Neuronal stem cell (in vitro differentiated cells): ENCODE measurements around the gene PERCC1.

Experiments used
- DNase-seq: peaks from one replicate; pipeline ENCODE4 v3.0.0-alpha.2; 2013; ENCODE audit warnings: low spot score
- H2AFZ ChIP-seq: one replicate; pipeline ENCODE4 v1.6.1; 2013; ENCODE audit warnings: mild to moderate bottlenecking, low read length, inconsistent platforms
- H2AK5ac ChIP-seq: 2 replicates; pipeline ENCODE4 v1.6.1; 2013; ENCODE audit warnings: low read depth, mild to moderate bottlenecking, inconsistent platforms, low read length, moderate library complexity, mixed read lengths
- H2BK120ac ChIP-seq: 2 replicates; pipeline ENCODE4 v1.6.1; 2013; ENCODE audit warnings: low read depth, mild to moderate bottlenecking, inconsistent platforms, low read length, moderate library complexity, mixed read lengths
- H2BK12ac ChIP-seq: one replicate; pipeline ENCODE4 v1.6.1; 2013; ENCODE audit warnings: low read length, inconsistent platforms
- H2BK15ac ChIP-seq: 2 replicates; pipeline ENCODE4 v1.6.1; 2013; ENCODE audit warnings: mild to moderate bottlenecking, low read length, inconsistent platforms, mixed read lengths
- H2BK5ac ChIP-seq: one replicate; pipeline ENCODE4 v1.6.1; 2013; ENCODE audit warnings: inconsistent platforms, mild to moderate bottlenecking, low read length, moderate library complexity
- H3K14ac ChIP-seq: one replicate; pipeline ENCODE4 v1.6.1; 2013; ENCODE audit warnings: low read length, inconsistent platforms
- H3K18ac ChIP-seq: 2 replicates; pipeline ENCODE4 v1.6.1; 2013; ENCODE audit warnings: low read length, inconsistent platforms
- H3K23ac ChIP-seq: 2 replicates; pipeline ENCODE4 v1.6.1; 2013; ENCODE audit warnings: low read depth, mild to moderate bottlenecking, mixed read lengths, low read length, inconsistent platforms; ENCODE audit not compliant: poor library complexity
- H3K27ac ChIP-seq: replicated peaks from 3 replicates; pipeline ENCODE4 v1.5.1; 2013; ENCODE audit warnings: low read length, inconsistent platforms
- H3K27me3 ChIP-seq, 3 experiments: 2 replicates each; pipeline ENCODE4 v1.6.1; 2013; ENCODE audit warnings: low read length in 3 of 3, mild to moderate bottlenecking in 2 of 3, inconsistent platforms in 1 of 3, low read depth in 1 of 3, mixed read lengths in 1 of 3, moderate library complexity in 1 of 3; ENCODE audit not compliant: control insufficient read depth in 3 of 3, insufficient read depth in 3 of 3
- H3K36me3 ChIP-seq, 2 donors: replicated peaks in 1 of 2; 2 replicates each; pipeline ENCODE4 v1.6.1; 2013; ENCODE audit warnings: low read length in 2 of 2; ENCODE audit not compliant: control insufficient read depth in 2 of 2, insufficient read depth in 2 of 2
- H3K4ac ChIP-seq: 2 replicates; pipeline ENCODE4 v1.6.1; 2013; ENCODE audit warnings: inconsistent platforms, mild to moderate bottlenecking, low read length, moderate library complexity
- H3K4me1 ChIP-seq, 2 donors: 1 replicate in 1 of 2; 2 replicates in 1 of 2; pipeline ENCODE4 v1.6.1; 2013; ENCODE audit warnings: low read length in 2 of 2, low read depth in 1 of 2; ENCODE audit not compliant: control insufficient read depth in 2 of 2, insufficient read depth in 1 of 2
- H3K4me2 ChIP-seq: one replicate; pipeline ENCODE4 v1.6.1; 2013; ENCODE audit warnings: mild to moderate bottlenecking, low read length, inconsistent platforms; ENCODE audit not compliant: insufficient read depth, poor library complexity, severe bottlenecking
- H3K4me3 ChIP-seq, 2 donors: 2 replicates each; pipeline ENCODE4 v1.5.1; 2013; ENCODE audit warnings: low read length in 2 of 2, mild to moderate bottlenecking in 2 of 2, inconsistent platforms in 1 of 2, moderate library complexity in 1 of 2
- H3K79me1 ChIP-seq: one replicate; pipeline ENCODE4 v1.6.1; 2013; ENCODE audit warnings: low read depth, mild to moderate bottlenecking, inconsistent platforms, low read length, moderate library complexity
- H3K9ac ChIP-seq: one replicate; pipeline ENCODE4 v1.6.1; 2013; ENCODE audit warnings: mild to moderate bottlenecking, low read depth, low read length, inconsistent platforms; ENCODE audit not compliant: poor library complexity
- H3K9me3 ChIP-seq, 2 donors: replicated peaks in 1 of 2; 2 replicates each; pipeline versions ENCODE3 to v1.6.1; 2013; ENCODE audit warnings: low read length in 2 of 2, mild to moderate bottlenecking in 2 of 2, inconsistent platforms in 1 of 2, low read depth in 1 of 2, mixed read lengths in 1 of 2, moderate library complexity in 1 of 2; ENCODE audit not compliant: control insufficient read depth in 2 of 2, insufficient read depth in 1 of 2
- H4K8ac ChIP-seq: one replicate; pipeline ENCODE4 v1.6.1; 2013; ENCODE audit warnings: low read depth, mild to moderate bottlenecking, inconsistent platforms, low read length, moderate library complexity
- H4K91ac ChIP-seq: one replicate; pipeline ENCODE4 v1.6.1; 2013; ENCODE audit warnings: low read length, low read depth, mild to moderate bottlenecking, inconsistent platforms; ENCODE audit not compliant: poor library complexity
- WGBS, 2 donors: extraction: QIAGEN DNeasy Blood & Tissue Kit; methylation state at CpG; one replicate each; pipeline ENCODE4 v1.1.7; 2013; ENCODE audit warnings: missing lambda C conversion rate in 2 of 2, mixed read lengths in 1 of 2; ENCODE audit not compliant: insufficient read length in 2 of 2, insufficient replicate concordance in 1 of 2; ENCODE audit errors: extremely low coverage in 2 of 2; 5-methylcytosine and 5-hydroxymethylcytosine counted together

PERCC1 gene

DNA sequence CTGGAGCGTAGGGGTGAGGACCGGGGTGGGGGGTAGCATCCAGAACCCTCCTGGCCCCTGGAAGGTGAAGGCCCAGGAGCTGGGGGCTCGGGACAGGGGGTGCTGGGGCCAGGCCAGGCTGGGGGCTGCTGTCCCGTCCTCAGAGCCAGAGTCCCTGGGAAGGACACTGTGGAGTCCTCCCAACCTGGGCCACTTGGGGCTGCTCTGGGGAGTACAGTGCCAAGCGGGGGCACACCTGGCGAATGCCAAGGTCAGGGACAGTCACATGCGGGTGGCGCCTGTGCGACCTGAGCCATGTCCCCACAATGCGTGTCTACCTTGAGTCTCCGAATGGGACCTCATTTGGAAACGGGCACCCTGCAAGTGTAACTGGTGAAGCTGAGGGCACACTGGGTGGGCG lies 1.2 kb upstream of the PERCC1 start:
- H3K4me2 ChIP-seq: no peak overlapping the region
- H3K23ac ChIP-seq: no peak overlapping the region
- no peak overlapping the region for H3K4ac ChIP-seq
- peak overlapping the region; percentile 90 for H2AFZ ChIP-seq
- peaks cover 3% of the 10 kb centered on the region for H3K79me1 ChIP-seq
- no peak overlapping the region for H2BK120ac ChIP-seq
- H3K9me3 ChIP-seq: no peaks in the 10 kb centered on the region
- H4K8ac ChIP-seq: no peak overlapping the region
- peak overlapping the region; percentile 58 for H2BK12ac ChIP-seq
- H3K9ac ChIP-seq: no peak overlapping the region
- peak overlapping the region; percentile 99 for H2AK5ac ChIP-seq
- H2BK5ac ChIP-seq: no peak overlapping the region
- no CpG with 5 or more reads among the region's 13 CpGs for WGBS, 2 donors
- no peak overlapping the region for H3K4me3 ChIP-seq
- H3K27ac ChIP-seq: no peak overlapping the region
- H4K91ac ChIP-seq: no peak overlapping the region
- H3K14ac ChIP-seq: no peak overlapping the region
- H2BK15ac ChIP-seq: peak overlapping the region; percentile 79
- H3K36me3 ChIP-seq: no peaks in the 10 kb centered on the region
- no peak overlapping the region for H3K18ac ChIP-seq
- no peaks in the 10 kb centered on the region for H3K27me3 ChIP-seq
- no peak for DNase-seq
- peaks cover 0 to 22% of the 10 kb centered on the region in 2 donors for H3K4me1 ChIP-seq

DNA sequence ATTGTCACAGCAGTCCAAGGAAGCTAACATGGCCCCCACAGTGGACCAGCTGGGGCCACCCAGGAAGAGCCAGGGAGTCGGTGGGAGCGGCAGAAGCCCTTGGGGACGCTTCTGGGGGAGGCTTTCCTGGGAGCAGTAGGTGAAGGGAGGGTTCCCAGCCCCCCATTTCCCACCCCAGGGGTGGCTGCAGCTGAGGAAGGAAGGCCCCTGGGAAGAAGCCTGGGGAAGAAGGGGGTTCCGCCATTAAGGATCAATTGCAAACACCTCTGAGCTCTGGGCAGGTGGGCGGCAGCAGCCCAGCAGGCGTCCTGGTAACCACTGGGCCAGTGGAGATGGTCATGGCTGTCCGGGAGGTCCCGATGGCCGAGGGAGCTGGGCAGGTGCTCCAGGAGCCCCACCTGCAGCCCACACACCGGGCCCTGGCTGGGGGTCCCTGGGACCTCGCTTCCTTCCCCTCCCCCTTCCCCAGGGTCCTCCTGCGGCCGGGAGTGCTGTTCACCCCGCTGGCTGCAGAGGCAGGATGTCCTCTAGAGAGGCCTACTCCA lies 592 bp upstream of the PERCC1 start:
- peak overlapping the region; percentile 92 for H2AK5ac ChIP-seq
- no peak overlapping the region for H3K27ac ChIP-seq
- H3K9me3 ChIP-seq: no peaks in the 10 kb centered on the region
- peak overlapping the region; percentile 79 for H2BK15ac ChIP-seq
- no peak overlapping the region for H3K4me3 ChIP-seq
- no peak overlapping the region for H4K91ac ChIP-seq
- H3K14ac ChIP-seq: no peak overlapping the region
- H3K79me1 ChIP-seq: peaks cover 3% of the 10 kb centered on the region
- no peak overlapping the region for H3K9ac ChIP-seq
- peak overlapping the region; percentile 41 for H2BK12ac ChIP-seq
- no peak overlapping the region for H4K8ac ChIP-seq
- peak overlapping the region; percentile 90 for H2AFZ ChIP-seq
- H2BK5ac ChIP-seq: peak overlapping the region; percentile 53
- H3K4me2 ChIP-seq: peak overlapping the region; percentile 18
- H3K4ac ChIP-seq: no peak overlapping the region
- whole genome bisulfite sequencing, 2 donors: no CpG with 5 or more reads among the region's 14 CpGs
- H3K36me3 ChIP-seq: no peaks in the 10 kb centered on the region
- peaks cover 0 to 22% of the 10 kb centered on the region in 2 donors for H3K4me1 ChIP-seq
- H3K18ac ChIP-seq: no peak overlapping the region
- H2BK120ac ChIP-seq: no peak overlapping the region
- no peaks in the 10 kb centered on the region for H3K27me3 ChIP-seq
- no peak overlapping the region for H3K23ac ChIP-seq
- no peak for DNase-seq

DNA sequence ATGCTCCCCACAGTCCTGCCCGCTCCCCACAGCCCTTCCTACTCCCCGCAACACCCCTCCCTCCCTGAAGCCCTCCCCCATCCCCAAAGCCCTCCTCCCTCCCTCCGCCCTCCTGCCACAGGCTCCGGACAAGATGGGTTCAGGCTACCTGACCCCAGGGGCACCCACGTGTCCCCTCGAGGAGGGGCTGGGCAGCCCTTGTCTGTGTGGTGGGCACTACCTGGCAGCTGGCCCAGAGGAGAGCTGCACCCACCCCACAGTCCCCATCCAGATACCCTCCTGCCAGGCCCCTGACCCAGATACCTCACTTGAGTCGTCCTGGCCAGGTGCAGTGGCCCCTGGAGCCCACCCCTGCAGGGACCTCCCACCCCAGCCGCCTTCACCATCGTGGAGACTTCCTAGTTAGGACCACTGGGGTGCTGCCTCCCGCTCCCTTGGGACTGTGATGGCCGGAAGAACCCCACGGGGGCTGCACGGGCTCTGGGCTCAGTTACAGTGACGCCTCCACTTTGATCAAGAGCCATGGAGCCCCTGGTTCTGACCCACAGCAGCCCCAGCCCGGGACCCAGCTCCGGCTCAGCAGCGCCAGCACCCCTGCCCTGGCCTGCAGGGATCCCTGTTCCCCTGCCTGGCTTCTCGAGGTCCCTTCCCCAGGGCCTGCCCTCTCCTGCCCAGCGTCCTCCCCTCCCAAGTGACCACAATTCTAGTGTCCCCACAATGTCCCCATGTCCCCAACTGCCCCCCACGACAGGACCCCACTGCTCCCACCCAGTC lies 806 bp downstream of the PERCC1 start:
- no CpG with 5 or more reads among the region's 20 CpGs for WGBS, 2 donors
- H2BK120ac ChIP-seq: peak overlapping the region; percentile 47
- H2AFZ ChIP-seq: peak overlapping the region; percentile 90
- no peak overlapping the region for H3K4me3 ChIP-seq
- H3K4me1 ChIP-seq: peaks cover 0 to 26% of the 10 kb centered on the region in 2 donors
- peaks cover 3% of the 10 kb centered on the region for H3K79me1 ChIP-seq
- no peak overlapping the region for H4K91ac ChIP-seq
- H3K14ac ChIP-seq: peak overlapping the region; percentile 56
- H3K36me3 ChIP-seq: no peaks in the 10 kb centered on the region
- H2BK5ac ChIP-seq: peak overlapping the region; percentile 24
- H3K9ac ChIP-seq: peak overlapping the region; percentile 60
- H4K8ac ChIP-seq: peak overlapping the region; percentile 43
- peak overlapping the region; percentile 96 for H2AK5ac ChIP-seq
- H2BK15ac ChIP-seq: peak overlapping the region; percentile 75
- H3K4me2 ChIP-seq: no peak overlapping the region
- H2BK12ac ChIP-seq: peak overlapping the region; percentile 46
- no peak overlapping the region for H3K4ac ChIP-seq
- H3K27ac ChIP-seq: no peak overlapping the region
- no peaks in the 10 kb centered on the region for H3K9me3 ChIP-seq
- no peak for DNase-seq
- H3K18ac ChIP-seq: no peak overlapping the region
- H3K23ac ChIP-seq: peak overlapping the region; percentile 85
- no peaks in the 10 kb centered on the region for H3K27me3 ChIP-seq
